ENCODE measurements around the gene COL4A4. TPM values are rescaled to one million over a fixed set of nuclear protein-coding genes. Genes with fewer than 3 reads are reported as not detected.

Gene COL4A4
- total RNA-seq, 1 experiment from 2014 or later: under 0.01 TPM

DNA sequence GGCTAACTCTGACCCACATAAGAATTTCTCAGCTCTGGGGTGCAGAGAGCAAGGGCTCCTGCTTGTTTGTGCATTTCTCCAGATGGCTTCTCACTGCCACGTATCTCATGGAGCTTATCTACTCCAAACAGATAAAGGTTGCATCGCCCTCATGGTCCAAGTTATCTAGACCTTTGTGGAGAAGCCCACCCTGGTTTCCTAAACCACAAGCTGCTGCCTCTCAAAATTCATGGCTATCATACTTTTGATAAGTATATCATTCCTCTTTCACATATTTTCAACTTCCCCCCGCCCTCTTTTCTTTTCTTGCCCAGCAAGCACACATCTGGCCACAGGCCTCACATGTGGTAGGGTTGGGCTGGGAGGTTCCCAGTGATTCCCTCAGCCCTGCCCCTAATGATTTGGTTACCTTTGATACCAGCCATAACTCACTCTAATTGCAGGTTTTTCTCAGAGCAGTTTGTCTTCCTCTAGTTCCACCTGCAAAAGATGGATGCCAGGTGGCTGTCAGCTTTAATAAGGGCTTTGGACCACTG, 182.1 kb downstream of the COL4A4 start:
- DNase-seq (ENCODE audit: low read depth): no peak

- DNase-seq (ENCODE audit: low read depth): no peak
These were observed 185.0 kb downstream of the COL4A4 start for GRCh38 chr2:226979004-226979403.

DNA sequence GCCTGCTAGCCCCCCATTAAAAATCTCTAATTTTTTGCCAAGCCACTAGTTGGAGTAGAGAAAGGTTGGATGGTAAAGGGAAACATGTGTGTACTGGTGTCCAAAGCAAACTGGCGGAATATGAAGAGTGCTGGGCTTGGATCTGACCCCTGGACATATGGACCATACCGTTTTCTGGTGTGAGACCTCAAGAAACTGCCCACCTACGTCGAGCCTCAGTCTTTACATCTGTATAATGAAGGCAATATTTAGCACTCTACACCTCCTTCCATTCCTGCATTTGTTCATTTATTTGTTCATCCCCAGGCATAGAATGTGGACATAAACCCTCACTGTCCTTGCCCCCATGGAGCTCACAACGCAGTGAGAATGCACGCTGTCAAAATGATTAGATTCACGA, 185.7 kb downstream of the COL4A4 start:
- DNase-seq (ENCODE audit: low read depth): no peak

GRCh38 chr2:226977775-226978190, 186.2 kb downstream of the COL4A4 start:
- DNase-seq (ENCODE audit: low read depth): no peak

DNA sequence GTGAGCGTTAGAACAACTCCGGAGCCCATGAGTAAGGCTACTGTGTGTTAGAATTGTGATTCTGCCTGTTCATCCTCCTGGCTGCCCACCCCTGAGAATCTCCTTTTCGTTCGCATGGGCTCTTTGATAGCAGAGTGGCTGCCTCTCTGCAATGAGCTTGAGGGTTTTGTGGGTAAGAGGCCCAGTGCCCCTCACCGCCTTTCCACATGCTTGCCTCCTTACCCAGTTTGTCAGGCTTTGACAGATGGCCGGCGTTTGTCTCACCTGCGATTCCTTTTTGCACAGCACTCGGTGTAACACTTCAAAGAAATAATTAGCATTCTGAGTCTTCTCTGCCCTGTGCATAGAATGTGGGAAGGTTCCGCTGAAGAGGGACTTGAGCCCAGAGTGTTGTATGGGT, 190.2 kb downstream of the COL4A4 start:
- DNase-seq (ENCODE audit: low read depth): no peak

DNA sequence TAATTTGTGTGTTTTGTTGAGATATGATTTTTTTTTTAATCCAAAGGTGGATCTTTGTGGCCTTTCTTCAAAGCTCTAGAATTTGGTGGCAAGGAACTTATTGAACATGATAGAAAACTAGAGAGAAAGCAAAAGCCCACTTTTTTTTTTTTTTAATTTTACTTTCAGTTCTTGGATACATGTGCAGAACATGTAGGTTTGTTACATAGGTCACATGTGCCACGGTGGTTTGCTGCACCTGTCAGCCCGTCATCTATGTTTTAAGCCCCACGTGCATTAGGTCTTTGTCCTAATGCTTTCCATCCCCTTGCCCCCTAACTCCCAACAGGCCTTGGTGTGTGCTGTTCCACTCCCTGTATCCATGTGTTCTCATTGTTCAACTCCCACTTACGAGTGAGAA, 192.2 kb downstream of the COL4A4 start:
- no peak for DNase-seq (ENCODE audit: low read depth)

GRCh38 chr2:226971084-226971483, 192.9 kb downstream of the COL4A4 start:
- DNase-seq (ENCODE audit: low read depth): no peak

DNA sequence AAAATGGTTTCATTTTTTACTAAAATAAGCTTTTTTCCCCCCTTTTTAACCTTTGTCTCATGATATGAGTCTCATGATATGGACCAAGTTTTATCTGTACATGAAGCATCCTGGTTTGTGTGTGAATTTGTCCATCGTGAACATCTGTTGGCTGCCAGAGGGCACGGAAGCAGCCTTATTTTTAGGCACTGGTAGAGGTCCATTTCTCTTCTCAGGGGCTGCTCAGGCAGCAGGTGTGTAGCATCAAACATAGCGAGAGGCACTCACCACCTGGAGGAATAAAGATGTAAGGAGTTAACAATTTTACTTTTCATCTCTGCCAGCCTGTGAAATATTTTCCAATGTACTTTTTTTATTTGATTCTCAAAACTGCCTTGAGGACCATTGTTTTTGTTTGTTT, 193.6 kb downstream of the COL4A4 start:
- DNase-seq (ENCODE audit: low read depth): no peak

DNA sequence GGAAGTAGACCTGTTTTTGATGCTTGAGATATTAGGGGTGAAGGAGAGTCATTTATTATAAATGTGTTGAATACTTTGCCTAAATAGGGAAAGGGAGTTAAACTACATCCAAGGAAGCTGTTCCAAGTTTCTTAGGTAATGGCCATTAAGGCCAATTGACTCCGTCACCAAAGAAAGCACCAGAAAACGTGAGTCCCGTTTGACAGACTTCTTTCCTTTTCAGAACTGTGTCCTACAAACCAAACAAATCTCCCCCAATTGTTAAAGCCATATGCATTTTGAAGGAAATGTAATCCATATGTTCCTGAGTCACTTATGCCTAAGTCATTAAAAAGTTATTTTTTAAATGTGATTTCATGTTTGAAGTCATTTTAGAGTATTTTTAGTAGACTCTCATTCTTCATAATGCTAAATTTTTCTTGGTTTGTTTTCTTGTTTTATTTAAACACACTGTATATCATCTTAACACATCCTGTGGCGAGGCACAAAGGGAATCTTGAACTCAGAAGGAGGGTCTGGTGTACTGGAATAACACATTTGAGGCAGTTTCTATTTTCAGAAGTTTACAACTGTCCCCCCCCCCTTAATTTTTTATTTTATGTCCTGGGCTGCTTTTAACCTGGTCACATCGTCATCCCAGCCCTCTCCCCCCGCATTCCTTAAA, 194.5 kb downstream of the COL4A4 start:
- DNase-seq (ENCODE audit: low read depth): no peak

DNA sequence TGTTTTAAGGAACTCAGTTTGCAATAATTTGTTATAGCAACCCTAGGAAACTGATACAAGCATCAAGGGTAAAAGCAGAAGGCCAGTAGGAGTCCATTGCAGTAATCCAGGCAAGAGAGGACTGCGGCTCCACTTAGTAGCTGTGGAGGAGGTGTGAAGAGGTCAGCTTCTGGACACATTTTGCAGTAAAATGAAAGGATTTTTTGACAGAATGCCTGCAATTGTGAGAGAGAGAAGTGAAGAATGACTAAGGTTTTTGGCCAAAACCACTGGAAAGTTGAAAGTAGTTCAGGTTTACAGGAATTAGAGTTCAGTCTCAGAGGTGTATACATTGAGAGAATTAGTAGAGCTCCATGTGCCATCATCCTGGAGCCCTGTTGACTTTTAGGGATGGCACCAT, 198.6 kb downstream of the COL4A4 start:
- DNase-seq (ENCODE audit: low read depth): no peak

- DNase-seq (ENCODE audit: low read depth): peak; percentile 22
These were observed 200.5 kb downstream of the COL4A4 start for GRCh38 chr2:226963528-226963927.

DNA sequence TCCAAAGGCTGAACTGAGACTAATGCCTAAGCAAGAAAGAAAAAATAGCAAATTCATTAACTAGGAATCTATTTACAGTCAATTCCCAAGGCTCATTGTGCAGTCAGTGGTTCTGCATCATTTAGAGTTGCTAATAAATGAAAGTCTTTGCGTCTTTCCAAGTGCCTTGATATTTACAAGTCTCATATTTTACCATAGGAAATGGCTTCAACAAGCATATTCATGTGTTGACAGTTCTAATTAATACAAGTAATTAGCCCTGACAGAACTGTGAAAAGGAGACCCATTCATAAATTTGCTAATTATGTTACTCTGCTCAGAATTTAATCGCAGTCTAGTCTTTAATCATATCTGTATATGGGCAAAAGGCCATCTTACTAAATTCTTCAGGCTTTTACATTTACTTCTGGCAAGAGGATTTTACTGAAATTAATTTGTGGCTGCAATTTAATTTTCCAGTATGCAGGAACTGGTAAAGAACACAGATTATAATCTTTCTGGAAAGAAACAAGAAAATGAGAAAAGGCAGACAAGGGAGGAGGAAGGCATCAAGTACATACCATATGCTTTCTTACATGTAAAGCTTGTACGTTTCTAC, 201.7 kb downstream of the COL4A4 start:
- DNase-seq (ENCODE audit: low read depth): no peak

- DNase-seq (ENCODE audit: low read depth): no peak
These were observed 204.6 kb downstream of the COL4A4 start for GRCh38 chr2:226959418-226959817.

DNA sequence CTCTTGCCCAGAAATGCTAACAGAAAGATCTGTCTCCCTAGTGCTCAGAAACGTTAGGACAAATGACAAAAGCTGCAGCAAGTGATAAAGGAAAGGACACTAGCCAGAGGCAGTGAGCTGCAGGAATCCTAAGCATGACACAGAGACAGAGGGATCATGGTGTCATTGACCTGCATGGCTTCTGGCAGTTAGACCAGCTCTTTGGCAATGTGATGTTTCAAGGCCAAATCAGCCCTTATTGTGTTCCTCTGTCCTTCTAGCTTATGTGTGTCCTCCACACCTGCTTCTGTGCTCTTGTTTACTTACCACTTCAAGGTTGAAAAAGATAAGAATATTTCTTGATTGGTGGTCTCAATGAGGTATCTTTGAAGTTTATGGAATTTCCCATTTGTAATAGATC, 207.3 kb downstream of the COL4A4 start:
- DNase-seq (ENCODE audit: low read depth): no peak

GRCh38 chr2:226953826-226954225, 210.2 kb downstream of the COL4A4 start:
- DNase-seq (ENCODE audit: low read depth): no peak

DNA sequence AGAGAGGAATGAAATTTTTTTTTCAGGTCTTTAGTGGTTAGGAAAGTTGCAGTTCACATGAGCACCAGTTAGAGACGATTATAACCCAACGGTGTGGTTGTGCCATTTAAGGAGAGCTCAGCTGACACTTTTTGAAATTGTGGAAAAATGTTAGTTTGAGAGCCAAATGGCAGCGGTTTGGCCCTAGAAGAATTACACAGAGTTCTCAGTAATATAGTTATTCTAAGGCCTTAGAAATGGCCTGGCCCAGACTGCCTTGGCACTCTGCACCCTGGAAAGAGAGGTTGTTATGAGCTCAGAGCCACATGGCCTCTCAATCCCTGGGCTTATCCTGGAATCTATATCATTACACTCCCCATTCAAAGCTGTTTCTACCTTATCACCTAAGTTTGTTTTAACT, 210.8 kb downstream of the COL4A4 start:
- DNase-seq (ENCODE audit: low read depth): no peak

Other genes with a start within 250 kb of the COL4A4 start
- 0.06 TPM in 1 of 2 replicates, not detected in the other for gene COL4A3, start 419 bp upstream of the COL4A4 start, total RNA-seq (2014; rRNA removed; shearing (Covaris generic))
- 100 and 113 TPM in 2 replicates for gene MFF, start 161.0 kb upstream of the COL4A4 start, total RNA-seq (2014; rRNA removed; shearing (Covaris generic))
- gene TM4SF20, start 215.1 kb upstream of the COL4A4 start, total RNA-seq (2014; rRNA removed; shearing (Covaris generic)): not detected in 2 replicates
- not detected in 2 replicates for gene SCYGR1, start 223.7 kb upstream of the COL4A4 start, total RNA-seq (2014; rRNA removed; shearing (Covaris generic))